Stimulated activated CD4-positive, alpha-beta T cell treated with anti-CD3 and anti-CD28 coated beads, Interleukin-1b, Interleukin-23, amount 100 ng/mL, for 48 hours (primary cell): ENCODE measurements around the gene KDM8.
A peak's percentile ranks its signal among the peaks of the same experiment; 100 is the strongest.

Source experiments
- DNase-seq: peaks from one replicate; pipeline ENCODE4 v3.0.0-alpha.2; 2020

The KDM8 gene

DNA sequence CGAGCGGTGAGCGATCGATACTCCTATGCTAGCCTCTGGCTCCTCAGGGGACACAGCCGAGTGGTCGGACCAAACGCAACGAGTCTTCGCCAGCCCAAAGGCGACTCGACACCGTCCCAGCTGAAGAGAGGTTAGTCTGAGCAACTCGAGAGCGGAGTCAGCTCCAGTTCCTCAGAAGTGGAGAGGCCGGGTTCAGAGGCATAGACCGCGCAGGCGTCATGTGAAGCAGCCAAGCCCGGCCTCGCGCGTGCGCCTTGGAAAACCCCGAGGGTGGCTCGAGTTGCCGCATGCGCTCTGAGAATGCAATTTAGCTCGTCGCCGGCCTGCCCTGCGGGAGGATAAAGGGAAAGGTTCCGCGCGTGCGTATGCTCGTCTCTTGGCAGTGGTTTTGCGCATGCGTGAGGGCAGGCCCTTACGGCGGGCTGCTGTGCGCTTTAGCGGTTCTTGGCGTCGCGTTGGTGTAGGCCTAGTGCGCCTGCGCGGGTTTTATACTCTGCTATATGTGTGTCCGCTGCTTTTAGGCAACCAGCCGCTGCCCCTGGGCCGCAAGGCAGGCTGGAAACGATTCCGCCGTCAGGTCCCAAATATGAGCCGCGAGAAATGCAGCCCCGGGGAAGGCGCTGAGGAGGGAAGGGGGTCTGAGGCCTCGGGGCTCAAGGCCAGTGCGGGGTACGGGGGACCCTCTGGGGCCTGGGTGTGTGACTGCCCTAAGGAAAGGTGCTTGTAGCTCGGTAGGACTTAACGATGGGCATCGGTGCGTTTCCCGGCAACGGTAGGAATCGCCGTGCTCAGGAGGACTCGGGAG is at the start of gene KDM8:
Gene KDM8 (plus strand): TSS at position 20 of the 805 bp plus-strand sequence. CDS start 6,598 bp downstream, outside the sequence.
- peak; percentile 100 for DNase-seq

DNA sequence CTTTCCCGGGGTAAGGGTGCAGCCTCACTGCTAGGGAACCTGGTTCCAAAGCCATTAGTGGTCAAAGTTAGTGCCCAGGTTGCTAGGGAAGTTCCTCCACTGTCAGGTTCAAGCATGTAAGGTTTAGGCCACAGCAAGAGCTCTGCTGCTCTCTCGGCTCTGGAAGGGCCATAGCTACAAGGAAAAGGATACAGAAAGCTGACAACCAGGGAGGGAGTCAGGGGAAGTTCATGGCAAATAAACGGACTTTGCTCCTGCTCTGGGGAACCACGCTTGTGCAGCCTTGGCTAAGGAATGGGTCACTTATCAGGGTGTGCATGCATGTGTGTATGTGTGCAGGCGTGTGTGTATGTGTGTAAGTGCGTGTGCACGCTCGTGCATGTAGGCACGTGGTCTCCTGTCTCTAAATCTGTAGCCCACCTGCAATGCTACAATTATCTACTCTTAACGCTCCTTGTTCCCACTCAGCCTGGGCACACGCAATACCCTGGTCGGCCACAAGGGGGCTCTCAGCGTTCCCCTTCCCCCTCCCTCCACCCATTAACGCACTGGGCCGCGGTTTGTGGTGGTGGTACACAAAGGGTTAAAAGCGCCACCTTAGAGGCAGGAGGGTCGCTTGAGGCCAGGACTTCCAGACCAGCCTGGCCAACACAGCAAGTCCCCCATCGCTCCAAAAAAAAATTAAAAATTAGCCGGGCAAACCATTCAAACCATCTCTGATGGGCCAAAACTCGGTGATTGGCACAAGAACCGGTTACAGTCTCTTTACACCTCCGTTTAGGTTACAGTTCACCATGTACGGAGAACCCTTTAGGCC is 48.4 kb upstream of the KDM8 start:
- DNase-seq = peak; percentile 67

DNA sequence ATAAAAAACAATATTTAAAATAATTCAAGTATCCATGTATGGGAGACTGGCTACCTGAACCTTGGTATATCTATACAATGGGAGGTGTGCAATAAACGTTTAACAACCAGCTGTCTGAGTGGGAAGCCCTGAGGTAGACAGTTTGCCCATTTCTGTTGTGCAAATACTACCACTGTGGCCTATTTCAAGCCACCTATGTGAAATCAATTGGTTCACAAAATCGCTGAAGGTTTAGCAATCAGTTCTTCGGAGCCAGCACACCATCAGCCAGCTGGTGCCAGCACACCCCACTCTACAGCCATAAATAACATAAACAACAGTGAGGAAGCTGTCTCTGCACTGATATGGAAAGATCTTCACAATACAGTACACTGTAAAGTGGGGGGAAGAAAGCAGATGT is 46.7 kb upstream of the KDM8 start:
- DNase-seq = no peak

GRCh38 chr16:27161398-27161797 is 41.9 kb upstream of the KDM8 start:
- DNase-seq = no peak

- DNase-seq = no peak
Observed at GRCh38 chr16:27164352-27164751, 39.0 kb upstream of the KDM8 start.

- DNase-seq = no peak
Observed at GRCh38 chr16:27165576-27165975, 37.8 kb upstream of the KDM8 start.

DNA sequence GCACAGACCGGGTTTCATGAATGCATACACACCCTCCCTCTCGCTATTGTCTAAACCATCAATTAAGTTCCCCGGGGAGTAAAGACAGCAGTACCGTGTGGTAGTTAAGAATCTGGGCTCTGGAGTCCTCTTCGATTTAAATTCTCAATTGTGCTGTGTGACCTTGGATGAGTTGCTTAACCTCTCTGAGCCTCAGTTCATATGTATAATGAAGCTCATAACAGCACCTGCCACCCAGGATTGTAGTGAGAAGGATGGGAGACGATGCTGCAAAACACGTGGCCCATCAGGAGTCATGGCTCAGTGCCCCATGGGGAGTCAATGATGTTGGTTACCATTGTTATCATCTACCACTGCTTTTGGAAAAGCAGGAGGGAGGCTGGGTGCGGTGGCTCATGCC is 34.5 kb upstream of the KDM8 start:
- no peak for DNase-seq

DNA sequence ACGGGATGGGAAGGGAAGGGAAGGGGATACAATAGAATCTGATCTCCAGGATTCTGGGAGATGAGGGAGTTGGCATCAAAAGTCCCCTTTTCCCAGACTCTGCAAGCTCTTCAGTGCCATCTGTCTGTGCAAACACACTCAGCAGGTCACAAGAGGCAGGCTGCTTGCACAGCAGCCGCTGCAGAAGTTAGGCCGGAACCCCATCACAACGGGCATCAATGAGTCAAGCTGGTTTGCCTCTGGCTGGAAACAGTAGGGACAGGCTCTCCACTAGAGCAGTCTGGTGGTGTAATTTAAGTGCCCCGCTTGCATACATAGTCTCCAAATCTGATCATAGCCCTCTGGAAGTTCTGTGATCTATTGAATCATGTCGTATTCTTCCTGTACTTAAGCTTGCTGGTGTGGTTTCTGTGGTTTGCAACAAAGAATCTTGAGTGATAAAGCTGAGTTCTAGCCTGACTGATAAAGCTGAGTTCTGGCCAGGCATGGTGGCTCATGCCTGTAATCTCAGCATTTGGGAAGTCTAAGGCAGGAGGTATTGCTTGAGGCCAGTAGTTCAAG is 33.7 kb upstream of the KDM8 start:
- DNase-seq = peak; percentile 87

DNA sequence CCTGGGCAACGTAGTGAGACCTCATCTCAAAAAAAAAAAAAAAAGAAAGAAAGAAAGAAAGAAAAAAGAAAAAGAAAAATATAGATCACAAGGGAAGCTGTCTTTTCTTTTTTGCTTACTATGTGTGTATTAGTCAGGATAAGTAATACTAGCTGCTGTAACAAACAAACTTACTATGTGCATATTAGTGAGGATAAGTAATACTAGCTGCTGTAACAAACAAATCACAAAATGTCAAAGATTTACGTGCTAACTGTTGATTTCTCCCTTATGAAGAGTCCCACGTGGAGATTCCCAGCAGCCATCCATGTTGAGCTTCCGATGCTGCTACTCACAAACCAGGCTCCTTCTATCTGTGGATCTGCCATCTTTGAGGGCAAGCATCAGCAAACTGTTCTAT is 31.7 kb upstream of the KDM8 start:
- DNase-seq = no peak

DNA sequence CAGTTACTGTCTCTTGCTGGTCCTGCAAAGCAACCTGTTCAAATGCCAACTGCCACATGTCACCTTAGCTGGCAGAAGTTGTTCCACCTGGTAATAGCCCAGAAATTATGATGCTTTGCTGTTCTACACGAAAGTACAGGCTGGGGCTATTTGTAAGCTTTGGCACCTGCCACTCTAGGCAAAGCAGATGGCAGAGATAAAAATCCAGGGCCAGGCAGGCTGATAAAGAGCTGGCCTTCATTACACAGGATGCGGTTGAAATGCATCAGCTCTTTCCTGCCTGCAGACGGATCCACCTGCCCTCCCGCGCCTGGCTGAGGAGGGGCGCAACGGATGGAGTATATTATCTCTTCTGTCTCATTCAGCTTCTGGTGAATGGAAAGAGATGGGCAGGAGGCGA is 29.3 kb upstream of the KDM8 start:
- peak; percentile 56 for DNase-seq

- DNase-seq = no peak
Observed at GRCh38 chr16:27174798-27175197, 28.5 kb upstream of the KDM8 start.

DNA sequence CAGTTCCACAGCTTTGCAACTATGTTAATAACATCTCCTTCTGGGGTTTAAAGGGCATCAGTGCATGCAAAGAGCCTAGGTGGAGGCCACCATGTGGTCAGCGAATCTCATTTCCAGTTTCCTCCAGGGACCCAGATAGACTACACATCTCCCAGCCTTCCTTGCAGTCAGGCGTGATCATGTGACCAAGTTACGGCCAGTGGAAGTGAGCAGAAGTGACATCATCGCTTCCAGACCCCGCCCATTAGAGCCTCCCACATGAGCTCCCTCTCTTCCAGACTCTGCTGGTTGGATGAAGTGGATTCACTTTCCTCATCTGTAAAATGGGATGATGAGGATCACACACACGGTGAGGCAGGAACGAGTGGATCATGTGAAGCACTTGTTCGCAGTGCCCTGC is 27.4 kb upstream of the KDM8 start:
- DNase-seq = no peak

DNA sequence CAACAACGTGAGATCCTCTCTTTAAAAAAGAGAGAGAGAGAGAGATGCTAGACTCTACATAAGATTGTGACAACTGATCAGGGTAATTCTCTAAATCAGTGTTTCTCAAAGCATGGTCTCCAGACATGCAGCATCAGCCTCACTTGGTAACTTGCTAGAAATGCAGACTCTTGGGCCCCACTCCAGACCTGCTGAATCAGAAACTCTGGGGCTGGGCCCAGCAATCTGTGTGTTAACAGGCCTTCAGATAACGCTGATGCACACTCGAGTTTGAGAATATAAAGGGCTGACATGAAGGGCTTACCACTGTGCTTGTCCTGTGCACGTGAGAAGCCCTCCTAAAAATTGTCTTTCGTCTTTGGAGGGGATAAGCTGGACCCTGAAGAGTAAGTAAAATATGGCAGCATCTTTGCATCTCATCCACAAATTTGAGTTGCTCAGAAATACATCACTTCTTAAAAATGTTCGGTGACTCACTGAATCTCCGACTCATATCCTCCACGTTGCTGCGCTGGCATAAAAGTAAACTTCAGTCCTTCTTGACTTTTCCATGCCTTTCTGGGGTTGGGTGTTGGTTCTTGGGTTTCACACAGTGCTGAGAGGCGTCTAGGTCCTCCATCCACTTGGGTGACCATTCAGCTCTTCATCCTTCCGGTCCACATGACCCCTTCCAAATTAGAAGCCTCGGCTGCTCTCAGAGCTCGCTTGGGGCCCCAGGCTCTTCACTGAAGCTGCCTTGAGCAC is 26.1 kb upstream of the KDM8 start:
- peak; percentile 52 for DNase-seq

DNA sequence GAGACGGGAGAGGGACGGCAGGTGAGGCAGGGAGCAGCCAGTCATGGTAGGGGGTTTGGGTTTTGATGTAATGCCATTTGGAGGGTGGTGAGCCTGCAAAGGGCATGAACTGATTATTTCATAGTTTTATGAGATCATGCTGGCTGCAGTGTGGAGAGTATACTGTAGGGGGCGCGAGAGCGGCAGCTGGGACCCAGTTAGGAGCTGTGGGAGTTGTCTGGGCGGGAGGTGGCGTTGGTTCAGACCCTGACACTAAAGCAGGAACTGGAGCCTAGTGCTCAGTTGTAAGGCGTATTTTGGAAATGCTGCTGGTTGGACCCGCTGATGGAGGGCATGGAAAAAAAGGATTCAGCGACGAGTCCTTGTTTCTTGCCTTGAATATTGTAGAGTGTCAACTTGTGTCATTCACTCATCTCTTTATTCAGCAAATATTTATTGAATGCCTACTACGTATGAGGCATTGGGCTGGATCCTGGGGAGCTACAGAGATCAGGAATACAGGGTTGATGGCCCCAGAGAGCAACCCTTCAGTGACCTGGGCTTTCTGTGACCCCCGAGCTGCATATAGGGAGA is 23.7 kb upstream of the KDM8 start:
- peak; percentile 88 for DNase-seq

DNA sequence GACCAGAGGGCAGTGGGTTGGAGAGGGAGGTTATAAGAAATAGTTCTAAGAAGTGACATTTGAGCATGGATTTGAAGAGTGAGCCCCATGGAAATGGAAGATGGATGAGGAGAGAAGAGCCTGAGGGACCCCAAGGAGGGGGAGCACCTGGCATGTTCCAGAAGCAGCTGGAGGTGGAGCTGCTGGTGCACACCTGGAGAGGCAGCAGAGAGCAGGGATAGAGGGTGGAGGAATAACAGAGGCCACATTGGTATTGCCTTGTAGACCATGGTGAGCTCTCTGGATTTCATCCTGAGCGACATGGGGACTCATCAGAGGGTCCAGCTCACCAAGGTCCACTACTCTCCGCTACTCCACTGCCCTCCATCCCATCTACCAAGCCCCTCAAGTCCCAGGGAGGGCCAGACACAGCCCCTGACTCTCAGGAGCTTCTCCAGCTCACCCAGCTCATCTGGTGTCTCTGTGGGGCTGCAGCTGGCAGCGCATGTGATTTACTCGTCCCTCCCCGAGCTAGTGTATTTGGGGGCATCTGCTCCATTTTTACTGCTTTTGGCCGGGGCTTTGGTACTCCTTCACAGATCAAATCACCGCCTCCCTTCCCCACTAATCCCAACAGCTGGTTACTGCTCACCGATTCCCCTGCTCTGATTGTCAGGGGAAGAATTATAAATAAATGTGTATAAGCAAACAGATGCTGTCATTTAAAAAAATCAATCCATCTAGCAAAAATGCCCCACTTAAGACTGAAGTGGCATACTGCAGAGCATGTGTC is 22.1 kb upstream of the KDM8 start:
- DNase-seq = no peak

DNA sequence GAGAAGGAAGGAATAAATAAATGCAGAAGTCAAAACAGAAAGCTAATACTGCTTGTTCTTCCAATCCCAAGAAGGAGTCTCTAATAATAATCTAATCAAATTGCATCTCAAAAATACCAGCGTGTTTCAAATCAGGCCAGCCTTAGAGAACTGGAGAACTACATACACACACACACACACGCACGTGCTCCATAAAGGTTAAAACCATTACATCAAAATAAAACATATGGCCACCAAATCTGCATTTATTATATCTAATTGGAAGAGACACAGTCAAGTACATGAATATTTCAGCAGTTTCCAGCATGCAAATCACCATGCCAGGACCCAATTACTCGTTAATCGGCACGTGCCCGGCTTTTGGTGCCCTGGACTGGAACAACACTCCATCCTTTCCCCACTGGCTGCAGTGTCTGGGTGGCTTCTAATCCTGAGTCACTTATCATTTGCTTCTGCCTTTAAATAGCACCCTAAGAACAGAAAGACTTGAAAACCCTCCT is 20.4 kb upstream of the KDM8 start:
- DNase-seq = no peak

- DNase-seq = no peak
Observed at GRCh38 chr16:27185776-27186130, 17.6 kb upstream of the KDM8 start.

DNA sequence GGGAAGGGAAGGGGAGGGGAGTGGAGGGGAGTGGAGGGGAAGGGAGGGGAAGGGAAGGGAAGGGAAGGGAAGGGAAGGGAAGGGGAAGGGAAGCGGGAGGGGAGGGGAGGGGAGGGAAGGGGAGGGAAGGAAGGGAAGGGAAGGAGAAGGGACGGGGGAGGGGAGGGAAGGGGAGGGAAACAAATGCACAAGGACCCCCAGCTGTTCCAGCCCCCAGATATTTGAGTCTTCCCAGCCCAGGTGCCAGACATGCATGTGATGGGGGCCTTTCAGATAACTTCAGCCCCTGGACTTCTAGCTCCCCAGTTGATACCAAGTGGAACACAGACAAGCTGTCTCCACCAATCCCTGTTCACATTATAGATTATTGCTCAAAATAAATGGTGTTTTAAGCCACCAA is 14.7 kb upstream of the KDM8 start:
- DNase-seq = no peak

GRCh38 chr16:27189335-27189972 is 13.9 kb upstream of the KDM8 start:
- no peak for DNase-seq

DNA sequence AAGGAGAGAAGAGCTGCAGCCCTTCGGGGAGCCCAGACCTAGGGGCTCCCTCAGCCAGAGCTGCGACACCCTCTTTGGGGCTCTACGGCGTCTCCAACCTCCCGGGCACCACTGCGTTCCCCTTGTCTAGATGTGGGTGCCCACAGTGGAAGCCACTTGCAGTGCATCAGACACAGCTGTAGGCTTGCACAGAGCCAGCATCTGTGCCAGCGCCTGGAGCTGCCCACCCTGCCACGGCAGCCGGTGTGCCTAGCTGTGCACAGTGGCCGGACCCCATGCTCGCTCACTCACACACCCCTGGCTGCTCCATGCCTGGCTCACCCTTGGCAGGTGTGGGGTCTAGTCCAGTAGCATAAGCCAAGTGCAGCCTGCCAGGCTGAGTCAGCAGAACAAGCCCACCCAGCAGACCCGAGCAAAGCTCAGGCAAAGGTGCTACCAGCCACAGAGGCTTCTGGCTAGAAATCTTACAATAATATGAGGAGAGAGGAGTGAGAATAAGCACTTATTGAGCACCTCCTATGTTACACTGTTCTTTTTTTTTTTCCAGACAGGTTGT is 12.9 kb upstream of the KDM8 start:
- DNase-seq = no peak

- DNase-seq = no peak
Observed at GRCh38 chr16:27191352-27191924, 11.9 kb upstream of the KDM8 start.
